BLaER1 (cell line): ENCODE data around the gene VMP1.
"Not testable (repeated sequence)": the region's sequence is repeated elsewhere in the genome, so short reads cannot be mapped to it uniquely, and the experiment has no call there.

ENCODE experiments used
- H3K27ac ChIP-seq: shearing (Covaris generic); formaldehyde crosslinking; 2 replicates; pipeline ENCODE4 v1.8.1; 2022
- H3K27me3 ChIP-seq: shearing (Covaris generic); formaldehyde crosslinking; 2 replicates; pipeline ENCODE4 v1.8.1; 2022
- H3K36me3 ChIP-seq: shearing (Covaris generic); formaldehyde crosslinking; 2 replicates; pipeline ENCODE4 v1.8.1; 2022
- H3K4me1 ChIP-seq: shearing (Covaris generic); formaldehyde crosslinking; 2 replicates; pipeline ENCODE4 v1.8.1; 2022
- H3K4me2 ChIP-seq: shearing (Covaris generic); formaldehyde crosslinking; 2 replicates; pipeline ENCODE4 v1.8.1; 2022
- H3K4me3 ChIP-seq: shearing (Covaris generic); formaldehyde crosslinking; 2 replicates; pipeline ENCODE4 v1.8.1; 2022
- H3K9ac ChIP-seq: shearing (Covaris generic); formaldehyde crosslinking; 2 replicates; pipeline ENCODE4 v1.8.1; 2022
- H3K9me3 ChIP-seq: shearing (Covaris generic); formaldehyde crosslinking; 2 replicates; pipeline ENCODE4 v1.8.1; 2022
- H4K20me1 ChIP-seq: shearing (Covaris generic); formaldehyde crosslinking; 2 replicates; pipeline ENCODE4 v1.8.1; 2022
- Cebpa-rat ChIP-seq: shearing (Covaris generic); IDR thresholded peaks from 2 replicates; pipeline ENCODE4 v1.8.1; 2022

VMP1 gene

DNA sequence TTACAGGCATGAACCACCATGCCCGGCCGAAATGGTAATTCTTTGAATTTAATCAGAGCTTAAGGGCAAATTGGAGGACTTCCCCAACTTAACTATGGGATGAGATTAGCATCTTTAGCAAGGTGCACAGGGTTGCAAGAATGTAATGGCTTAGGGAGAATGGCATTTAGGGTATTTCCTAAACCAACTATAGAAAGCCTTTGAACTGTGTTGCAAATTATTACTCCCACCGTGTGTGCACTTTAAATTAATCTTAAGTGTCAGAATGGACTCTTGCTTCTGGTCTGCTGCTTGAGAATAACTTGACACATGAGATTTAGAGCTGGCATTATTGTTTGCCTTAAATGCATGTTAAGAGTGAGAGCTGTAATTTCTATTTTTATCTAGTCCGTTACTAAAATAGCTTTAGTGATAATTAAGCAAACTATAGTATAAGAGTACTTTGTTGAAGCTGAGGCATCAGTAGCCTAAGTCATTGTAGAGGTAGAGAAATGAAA is 125.5 kb downstream of the VMP1 start:
- no peaks in the 10 kb centered on the region for H3K27me3 ChIP-seq
- H3K27ac ChIP-seq, result no peak overlapping the region
- H3K4me3 ChIP-seq, result no peak overlapping the region
- H3K4me2 ChIP-seq, result peak overlapping the region; percentile 6; the same call in 1 of the 2 replicates
- H3K36me3 ChIP-seq, result peaks cover 9% of the 10 kb centered on the region; the same call in 1 of the 2 replicates
- TF ChIP-seq Cebpa-rat, result no peak
- H3K4me1 ChIP-seq, result peaks cover 76% of the 10 kb centered on the region
- H3K9ac ChIP-seq, result no peak overlapping the region
- H3K9me3 ChIP-seq, result no peaks in the 10 kb centered on the region
- no peaks in the 10 kb centered on the region for H4K20me1 ChIP-seq

DNA sequence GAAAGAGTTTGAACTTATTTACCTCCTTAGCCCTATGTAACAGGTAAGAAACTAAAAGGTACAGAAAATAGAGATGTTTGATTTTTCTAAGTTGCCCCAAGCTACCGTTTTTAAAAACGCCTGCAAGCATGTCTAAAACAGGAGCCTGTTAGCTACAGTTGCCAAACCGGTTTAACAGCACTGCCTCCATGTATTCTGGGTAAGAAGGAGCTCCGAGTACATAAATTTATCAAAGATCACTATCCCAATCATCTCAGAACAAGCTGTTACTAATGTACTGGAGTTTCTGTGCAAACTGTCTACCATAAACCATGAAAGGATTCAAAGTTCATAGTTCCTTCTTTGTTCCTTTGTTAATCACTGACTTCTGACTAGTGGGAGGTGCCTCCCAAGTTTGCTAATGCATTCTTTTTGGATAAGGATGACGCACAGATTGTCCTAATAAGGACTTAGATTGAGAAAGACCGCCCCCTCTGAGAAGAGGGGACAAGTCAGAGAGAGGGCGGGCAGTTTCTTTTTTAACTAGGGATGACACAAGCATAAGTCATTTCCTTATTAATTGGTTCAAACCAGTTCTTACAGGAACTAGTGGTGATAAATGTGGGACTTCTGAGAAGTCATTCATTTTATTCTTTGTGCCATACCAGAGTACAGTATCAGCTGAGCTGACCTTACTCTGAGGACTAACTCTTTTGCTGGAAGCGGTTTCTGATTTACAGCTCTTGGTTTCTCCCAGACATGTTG is 130.0 kb downstream of the VMP1 start:
- peak overlapping the region; percentile 69 for H3K27ac ChIP-seq

DNA sequence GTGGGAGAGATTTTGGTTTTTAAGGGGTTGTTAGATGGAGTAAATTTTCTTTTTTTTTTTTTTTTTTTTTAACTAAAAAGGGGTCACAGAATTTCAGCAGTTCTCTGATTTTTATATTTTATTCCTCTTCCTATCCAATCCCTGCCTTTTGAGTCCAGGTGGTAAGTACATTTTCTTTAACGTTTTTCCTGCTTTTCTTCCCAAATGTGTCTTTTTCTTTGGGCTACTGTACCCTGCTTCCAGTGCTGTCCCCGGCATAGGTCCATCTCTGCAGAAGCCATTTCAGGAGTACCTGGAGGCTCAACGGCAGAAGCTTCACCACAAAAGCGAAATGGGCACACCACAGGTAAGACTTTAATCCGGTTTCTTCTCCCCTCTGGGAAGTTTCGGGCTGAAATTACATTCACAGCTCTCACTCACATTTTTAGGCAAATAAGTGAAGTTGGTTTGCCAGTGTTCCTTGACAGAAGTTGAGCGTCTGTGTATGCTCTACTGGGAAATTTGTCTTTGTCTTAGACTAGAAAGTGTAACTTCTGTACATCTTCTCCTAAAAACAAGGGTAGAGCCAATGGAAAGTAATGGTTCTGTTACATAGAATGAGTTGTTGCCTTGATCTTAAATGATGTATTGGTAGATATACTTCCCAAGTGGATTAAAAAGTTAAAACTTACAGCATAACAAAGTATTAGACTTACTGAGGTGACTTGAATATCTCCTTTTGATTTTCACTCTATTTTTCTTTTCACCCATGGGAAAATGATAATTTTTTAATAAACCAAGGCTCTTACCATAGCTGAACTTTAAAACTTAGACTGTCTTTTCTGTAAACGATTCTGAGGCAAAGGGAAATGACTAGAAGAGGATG is 130.8 kb downstream of the VMP1 start:
- Histone ChIP-seq H3K27me3 (no peaks in the 10 kb centered on the region), H3K4me1 (peaks cover 44% of the 10 kb centered on the region), H3K9me3 (no peaks in the 10 kb centered on the region), H3K4me2 (peak overlapping the region; percentile 81), H3K27ac (peak overlapping the region; percentile 69), H3K36me3 (peaks cover 39% of the 10 kb centered on the region), H4K20me1 (no peaks in the 10 kb centered on the region), H3K9ac (peak overlapping the region; percentile 76), H3K4me3 (peak overlapping the region; percentile 63)
- no peak for TF ChIP-seq Cebpa-rat

More for the DNA sequence above, 130.0 kb downstream of the VMP1 start:
- peaks cover 31% of the 10 kb centered on the region for H3K36me3 ChIP-seq
- H3K9me3 ChIP-seq, result no peaks in the 10 kb centered on the region
- H3K4me1 ChIP-seq, result peaks cover 52% of the 10 kb centered on the region
- H3K9ac ChIP-seq, result peak overlapping the region; percentile 76
- no peaks in the 10 kb centered on the region for H3K27me3 ChIP-seq
- H4K20me1 ChIP-seq, result no peaks in the 10 kb centered on the region
- H3K4me2 ChIP-seq, result peak overlapping the region; percentile 81
- peak overlapping the region; percentile 63 for H3K4me3 ChIP-seq
- no peak for TF ChIP-seq Cebpa-rat

DNA sequence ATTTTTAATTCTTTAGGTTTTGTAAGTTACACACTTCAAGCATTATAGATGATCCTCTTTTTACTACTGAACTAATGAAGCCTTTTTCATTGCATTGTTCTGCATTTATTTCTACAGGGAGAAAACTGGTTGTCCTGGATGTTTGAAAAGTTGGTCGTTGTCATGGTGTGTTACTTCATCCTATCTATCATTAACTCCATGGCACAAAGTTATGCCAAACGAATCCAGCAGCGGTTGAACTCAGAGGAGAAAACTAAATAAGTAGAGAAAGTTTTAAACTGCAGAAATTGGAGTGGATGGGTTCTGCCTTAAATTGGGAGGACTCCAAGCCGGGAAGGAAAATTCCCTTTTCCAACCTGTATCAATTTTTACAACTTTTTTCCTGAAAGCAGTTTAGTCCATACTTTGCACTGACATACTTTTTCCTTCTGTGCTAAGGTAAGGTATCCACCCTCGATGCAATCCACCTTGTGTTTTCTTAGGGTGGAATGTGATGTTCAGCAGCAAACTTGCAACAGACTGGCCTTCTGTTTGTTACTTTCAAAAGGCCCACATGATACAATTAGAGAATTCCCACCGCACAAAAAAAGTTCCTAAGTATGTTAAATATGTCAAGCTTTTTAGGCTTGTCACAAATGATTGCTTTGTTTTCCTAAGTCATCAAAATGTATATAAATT is 132.3 kb downstream of the VMP1 start:
- Histone ChIP-seq H3K9ac (no peak overlapping the region), H3K4me1 (peaks cover 43% of the 10 kb centered on the region), H3K4me2 (peak overlapping the region; percentile 81), H3K4me3 (peak overlapping the region; percentile 63), H4K20me1 (no peaks in the 10 kb centered on the region), H3K9me3 (no peaks in the 10 kb centered on the region), H3K27me3 (no peaks in the 10 kb centered on the region), H3K36me3 (peaks cover 33% of the 10 kb centered on the region), H3K27ac (no peak overlapping the region)
- no peak for TF ChIP-seq Cebpa-rat

DNA sequence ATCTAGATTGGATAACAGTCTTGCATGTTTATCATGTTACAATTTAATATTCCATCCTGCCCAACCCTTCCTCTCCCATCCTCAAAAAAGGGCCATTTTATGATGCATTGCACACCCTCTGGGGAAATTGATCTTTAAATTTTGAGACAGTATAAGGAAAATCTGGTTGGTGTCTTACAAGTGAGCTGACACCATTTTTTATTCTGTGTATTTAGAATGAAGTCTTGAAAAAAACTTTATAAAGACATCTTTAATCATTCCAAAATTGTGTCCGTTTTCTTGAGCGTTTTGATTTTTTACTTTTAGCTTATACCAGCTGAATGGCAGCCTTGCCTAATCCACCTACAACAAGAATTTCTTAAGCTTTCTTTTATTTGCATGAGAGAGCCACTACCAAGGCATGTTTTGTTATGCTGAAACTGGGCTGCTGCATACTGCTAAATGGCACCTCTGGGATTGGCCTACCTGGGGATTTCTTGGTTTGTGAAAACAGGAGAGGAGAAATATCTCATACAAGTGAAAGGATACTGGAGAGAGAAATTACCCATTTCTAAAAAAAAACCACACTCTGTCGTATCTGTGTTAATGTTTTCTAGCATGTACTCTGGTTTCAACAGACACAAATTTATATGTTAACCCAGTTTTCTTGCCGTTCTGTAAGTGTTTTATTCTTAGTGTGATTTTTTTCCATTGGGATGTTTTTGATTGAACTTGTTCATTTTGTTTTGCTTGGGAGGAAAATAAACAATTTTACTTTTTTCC is 133.1 kb downstream of the VMP1 start:
- Histone ChIP-seq H4K20me1 (no peaks in the 10 kb centered on the region), H3K4me1 (peaks cover 45% of the 10 kb centered on the region), H3K36me3 (peaks cover 33% of the 10 kb centered on the region), H3K9ac (no peak overlapping the region), H3K9me3 (no peaks in the 10 kb centered on the region), H3K27me3 (no peaks in the 10 kb centered on the region), H3K4me2 (peak overlapping the region; percentile 81; the same call in 1 of the 2 replicates), H3K4me3 (no peak overlapping the region), H3K27ac (no peak overlapping the region)
- TF ChIP-seq Cebpa-rat, result no peak

DNA sequence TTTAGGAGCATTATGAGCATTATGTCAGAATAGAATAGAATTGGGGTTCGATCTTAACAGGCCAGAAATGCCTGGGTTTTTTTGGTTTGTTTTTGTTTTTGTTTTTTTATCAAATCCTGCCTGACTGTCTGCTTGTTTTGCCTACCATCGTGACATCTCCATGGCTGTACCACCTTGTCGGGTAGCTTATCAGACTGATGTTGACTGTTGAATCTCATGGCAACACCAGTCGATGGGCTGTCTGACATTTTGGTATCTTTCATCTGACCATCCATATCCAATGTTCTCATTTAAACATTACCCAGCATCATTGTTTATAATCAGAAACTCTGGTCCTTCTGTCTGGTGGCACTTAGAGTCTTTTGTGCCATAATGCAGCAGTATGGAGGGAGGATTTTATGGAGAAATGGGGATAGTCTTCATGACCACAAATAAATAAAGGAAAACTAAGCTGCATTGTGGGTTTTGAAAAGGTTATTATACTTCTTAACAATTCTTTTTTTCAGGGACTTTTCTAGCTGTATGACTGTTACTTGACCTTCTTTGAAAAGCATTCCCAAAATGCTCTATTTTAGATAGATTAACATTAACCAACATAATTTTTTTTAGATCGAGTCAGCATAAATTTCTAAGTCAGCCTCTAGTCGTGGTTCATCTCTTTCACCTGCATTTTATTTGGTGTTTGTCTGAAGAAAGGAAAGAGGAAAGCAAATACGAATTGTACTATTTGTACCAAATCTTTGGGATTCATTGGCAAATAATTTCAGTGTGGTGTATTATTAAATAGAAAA is 133.8 kb downstream of the VMP1 start:
- Histone ChIP-seq H3K4me2 (0 out of 2 replicates have a peak overlapping the region, but pooled peaks have one; percentile 81), H3K4me1 (peaks cover 49% of the 10 kb centered on the region)
- not testable (repeated sequence) for H4K20me1 ChIP-seq

DNA sequence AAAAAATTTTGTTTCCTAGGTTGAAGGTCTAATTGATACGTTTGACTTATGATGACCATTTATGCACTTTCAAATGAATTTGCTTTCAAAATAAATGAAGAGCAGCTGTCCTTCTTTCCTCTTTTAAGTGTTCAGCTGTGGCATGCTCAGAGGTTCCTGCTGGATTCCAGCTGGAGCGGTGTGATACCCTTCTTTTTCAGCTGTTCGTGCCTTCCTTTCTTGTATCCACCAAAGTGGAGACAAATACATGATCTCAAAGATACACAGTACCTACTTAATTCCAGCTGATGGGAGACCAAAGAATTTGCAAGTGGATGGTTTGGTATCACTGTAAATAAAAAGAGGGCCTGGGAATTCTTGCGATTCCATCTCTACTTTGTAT is 134.4 kb downstream of the VMP1 start:
- H3K4me3 ChIP-seq, H3K27ac ChIP-seq, H3K4me2 ChIP-seq, H3K9ac ChIP-seq, H3K9me3 ChIP-seq, H3K27me3 ChIP-seq, H4K20me1 ChIP-seq: not testable (repeated sequence)
- peaks cover 47% of the 10 kb centered on the region for H3K4me1 ChIP-seq
- peaks cover 33% of the 10 kb centered on the region for H3K36me3 ChIP-seq

More for the DNA sequence above, 133.8 kb downstream of the VMP1 start:
- H3K36me3 ChIP-seq, result peaks cover 33% of the 10 kb centered on the region
- H3K27ac ChIP-seq, H3K9ac ChIP-seq, H3K4me3 ChIP-seq, H3K27me3 ChIP-seq, H3K9me3 ChIP-seq: not testable (repeated sequence)

DNA sequence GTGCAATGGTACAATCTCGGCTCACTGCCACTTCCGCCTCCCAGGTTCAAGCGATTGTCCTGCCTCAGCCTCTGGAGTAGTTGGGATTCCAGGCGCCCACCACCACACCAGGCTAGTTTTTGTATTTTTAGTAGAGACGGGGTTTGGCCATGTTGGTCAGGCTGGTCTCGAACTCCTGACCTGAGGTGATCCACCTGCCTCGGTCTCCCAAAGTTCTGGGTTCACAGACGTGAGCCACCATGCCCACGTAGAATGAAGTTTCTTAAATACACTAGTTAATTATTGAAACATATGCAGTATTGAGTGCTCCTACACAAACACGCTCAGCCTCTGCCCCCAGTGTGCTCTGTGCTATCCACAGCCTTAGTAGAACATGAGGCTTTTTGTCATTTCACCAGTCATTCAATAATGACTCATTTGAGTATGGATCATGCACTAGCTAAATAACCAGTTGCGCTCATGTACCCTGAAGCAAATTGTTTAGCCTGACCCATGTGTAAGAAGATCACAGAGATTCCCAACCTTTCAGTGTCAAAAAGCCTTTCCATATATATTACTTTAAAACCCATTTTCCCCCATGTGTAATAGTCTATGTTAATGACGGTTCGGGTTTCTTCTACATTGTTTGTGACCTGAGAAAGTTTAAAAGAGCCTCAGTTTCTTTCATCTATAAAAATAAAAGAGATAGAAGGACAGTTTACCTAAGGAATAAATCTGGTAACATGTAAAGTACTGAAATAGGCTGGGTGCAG is 135.6 kb downstream of the VMP1 start:
- peaks cover 33% of the 10 kb centered on the region for H3K36me3 ChIP-seq
- no peak overlapping the region for H3K4me3 ChIP-seq
- H3K4me2 ChIP-seq, result no peak overlapping the region
- peaks cover 34% of the 10 kb centered on the region for H3K4me1 ChIP-seq
- no peak overlapping the region for H3K9ac ChIP-seq
- H4K20me1 ChIP-seq, result no peaks in the 10 kb centered on the region
- TF ChIP-seq Cebpa-rat, result no peak
- no peaks in the 10 kb centered on the region for H3K9me3 ChIP-seq
- H3K27ac ChIP-seq, result no peak overlapping the region
- H3K27me3 ChIP-seq, result no peaks in the 10 kb centered on the region
